Activated T-cell treated with anti-CD3 and anti-CD28 coated beads, Interleukin-2, amount 50 U/mL, for 48 hours (primary cell): ENCODE results near the gene ZBTB14.
A peak's percentile ranks its signal among the peaks of the same experiment; 100 is the strongest.

Source experiments
- DNase-seq, 2 experiments: peaks; one replicate each; pipeline ENCODE4 v3.0.0-alpha.2; 2020

ZBTB14 gene

GRCh38 chr18:5295231-5295920 lies at the start of gene ZBTB14:
ZBTB14 (minus strand) TSS chr18:5295726; CDS start chr18:5293246, 2,480 bp downstream.
- peak; percentile 65 to 78 for DNase-seq

GRCh38 chr18:5339202-5339834 lies 43.8 kb upstream of the ZBTB14 start:
- no peak for DNase-seq

- DNase-seq = no peak
Measured at GRCh38 chr18:5334456-5335075, 39.0 kb upstream of the ZBTB14 start.

- DNase-seq = no peak
Measured at GRCh38 chr18:5318061-5318700, 22.7 kb upstream of the ZBTB14 start.

GRCh38 chr18:5317186-5317585 lies 21.7 kb upstream of the ZBTB14 start:
- no peak for DNase-seq

- no peak for DNase-seq
Measured at GRCh38 chr18:5315838-5316237, 20.3 kb upstream of the ZBTB14 start.

GRCh38 chr18:5311301-5311989 lies 15.9 kb upstream of the ZBTB14 start:
- DNase-seq = no peak

- DNase-seq = peak in 1 of 2 experiments; percentile 30
Measured at GRCh38 chr18:5309888-5310470, 14.5 kb upstream of the ZBTB14 start.

GRCh38 chr18:5305835-5306234 lies 10.3 kb upstream of the ZBTB14 start:
- DNase-seq = no peak

- DNase-seq = no peak
Measured at GRCh38 chr18:5304232-5304631, 8.7 kb upstream of the ZBTB14 start.

GRCh38 chr18:5303636-5304035 lies 8.1 kb upstream of the ZBTB14 start:
- DNase-seq = no peak

GRCh38 chr18:5302606-5303005 lies 7.1 kb upstream of the ZBTB14 start:
- no peak for DNase-seq

- no peak for DNase-seq
Measured at GRCh38 chr18:5300476-5301010, 5.0 kb upstream of the ZBTB14 start.

- no peak for DNase-seq
Measured at GRCh38 chr18:5298156-5298852, 2.8 kb upstream of the ZBTB14 start.

GRCh38 chr18:5297597-5297996 lies 2.1 kb upstream of the ZBTB14 start:
- DNase-seq = no peak

- peak; percentile 76 to 79 for DNase-seq
Measured at GRCh38 chr18:5296706-5297320, 1.3 kb upstream of the ZBTB14 start.

GRCh38 chr18:5295981-5296705 lies 617 bp upstream of the ZBTB14 start:
- DNase-seq = peak; percentile 96 to 98

- peak; percentile 74 to 75 for DNase-seq
Measured at GRCh38 chr18:5294457-5295230, 882 bp downstream of the ZBTB14 start.

GRCh38 chr18:5294113-5294456 lies 1.4 kb downstream of the ZBTB14 start:
- no peak for DNase-seq

- DNase-seq = no peak
Measured at GRCh38 chr18:5288517-5288935, 7.0 kb downstream of the ZBTB14 start.
